Parathyroid adenoma (tissue), 2 donors: ENCODE data around the gene LRRC4C.

Experiments
- H2AFZ ChIP-seq: fragments of 300-600 bp; sonication (generic); one replicate; pipeline ENCODE4 v1.7.0; 2017; ENCODE audit warnings: antibody characterized with exemption, mild to moderate bottlenecking
- H3K27ac ChIP-seq: fragments of 300-600 bp; sonication (generic); one replicate; pipeline ENCODE4 v1.7.0; 2017
- H3K27me3 ChIP-seq: fragments of 300-600 bp; sonication (generic); one replicate; pipeline ENCODE4 v1.7.0; 2017; ENCODE audit warnings: low read length; ENCODE audit not compliant: control insufficient read depth, insufficient read depth
- H3K36me3 ChIP-seq: fragments of 300-600 bp; sonication (generic); one replicate; pipeline ENCODE4 v1.7.0; 2017; ENCODE audit warnings: low read length; ENCODE audit not compliant: control insufficient read depth, insufficient read depth
- H3K4me1 ChIP-seq: fragments of 300-600 bp; sonication (generic); one replicate; pipeline ENCODE4 v1.7.0; 2017; ENCODE audit warnings: control low read depth
- H3K4me2 ChIP-seq: fragments of 300-600 bp; sonication (generic); one replicate; pipeline ENCODE4 v1.7.0; 2017; ENCODE audit warnings: low read length
- H3K4me3 ChIP-seq: fragments of 300-600 bp; sonication (generic); one replicate; pipeline ENCODE4 v1.7.0; 2017; ENCODE audit warnings: low read depth, low read length
- H3K79me2 ChIP-seq: fragments of 300-600 bp; sonication (generic); one replicate; pipeline ENCODE4 v1.7.0; 2017; ENCODE audit warnings: control low read depth
- H3K9ac ChIP-seq: fragments of 300-600 bp; sonication (generic); one replicate; pipeline ENCODE4 v1.7.0; 2017; ENCODE audit warnings: mild to moderate bottlenecking
- H3K9me3 ChIP-seq: fragments of 300-600 bp; sonication (generic); one replicate; pipeline ENCODE4 v1.7.0; 2017; ENCODE audit warnings: low read length; ENCODE audit not compliant: control insufficient read depth
- CTCF ChIP-seq: fragments of 300-600 bp; sonication (generic); IDR thresholded peaks from one replicate; pipeline ENCODE4 v1.7.0; 2017; ENCODE audit warnings: antibody characterized with exemption, mild to moderate bottlenecking
- donor health status: primary hyperparathyroidism.

Gene LRRC4C

GRCh38 chr11:40987776-40988435 lies 471.5 kb downstream of the LRRC4C start:
- H2AFZ ChIP-seq, result no peak overlapping the region
- no peak overlapping the region for H3K4me3 ChIP-seq
- no peaks in the 10 kb centered on the region for H3K27me3 ChIP-seq
- H3K4me2 ChIP-seq, result no peak overlapping the region
- H3K4me1 ChIP-seq, result no peaks in the 10 kb centered on the region
- no peaks in the 10 kb centered on the region for H3K9me3 ChIP-seq
- H3K9ac ChIP-seq, result no peak overlapping the region
- H3K79me2 ChIP-seq, result no peaks in the 10 kb centered on the region
- H3K27ac ChIP-seq, result no peak overlapping the region
- H3K36me3 ChIP-seq, result no peaks in the 10 kb centered on the region
- TF ChIP-seq CTCF, result no peak

GRCh38 chr11:40986320-40986719 lies 473.1 kb downstream of the LRRC4C start:
- no peaks in the 10 kb centered on the region for H3K79me2 ChIP-seq

GRCh38 chr11:40975076-40975475 lies 484.4 kb downstream of the LRRC4C start:
- H3K4me2 ChIP-seq, result no peak overlapping the region
- H3K4me1 ChIP-seq, result no peaks in the 10 kb centered on the region
- no peak overlapping the region for H3K27ac ChIP-seq
- no peaks in the 10 kb centered on the region for H3K27me3 ChIP-seq
- no peak overlapping the region for H2AFZ ChIP-seq
- no peak overlapping the region for H3K9ac ChIP-seq
- no peak overlapping the region for H3K4me3 ChIP-seq
- no peaks in the 10 kb centered on the region for H3K79me2 ChIP-seq
- no peaks in the 10 kb centered on the region for H3K36me3 ChIP-seq
- no peak for TF ChIP-seq CTCF
- H3K9me3 ChIP-seq, result no peaks in the 10 kb centered on the region

More at GRCh38 chr11:40986320-40986719, 473.1 kb downstream of the LRRC4C start:
- Histone ChIP-seq H3K4me1 (no peaks in the 10 kb centered on the region), H3K4me3 (no peak overlapping the region), H3K9me3 (no peaks in the 10 kb centered on the region), H3K36me3 (no peaks in the 10 kb centered on the region), H3K27ac (no peak overlapping the region), H3K4me2 (no peak overlapping the region), H3K27me3 (no peaks in the 10 kb centered on the region), H3K9ac (no peak overlapping the region), H2AFZ (no peak overlapping the region)
- TF ChIP-seq CTCF, result no peak

GRCh38 chr11:40974186-40974795 lies 485.2 kb downstream of the LRRC4C start:
- Histone ChIP-seq H3K36me3 (no peaks in the 10 kb centered on the region), H3K27me3 (no peaks in the 10 kb centered on the region), H2AFZ (no peak overlapping the region), H3K4me3 (no peak overlapping the region), H3K27ac (no peak overlapping the region), H3K4me2 (no peak overlapping the region), H3K9ac (no peak overlapping the region), H3K4me1 (no peaks in the 10 kb centered on the region), H3K79me2 (no peaks in the 10 kb centered on the region), H3K9me3 (no peaks in the 10 kb centered on the region)
- no peak for TF ChIP-seq CTCF

GRCh38 chr11:40958707-40959106 lies 500.7 kb downstream of the LRRC4C start:
- Histone ChIP-seq H3K4me2 (no peak overlapping the region), H3K9ac (no peak overlapping the region), H3K27ac (no peak overlapping the region), H3K36me3 (no peaks in the 10 kb centered on the region), H2AFZ (no peak overlapping the region), H3K4me1 (no peaks in the 10 kb centered on the region), H3K9me3 (no peaks in the 10 kb centered on the region), H3K79me2 (no peaks in the 10 kb centered on the region), H3K27me3 (no peaks in the 10 kb centered on the region), H3K4me3 (no peak overlapping the region)
- no peak for TF ChIP-seq CTCF
